LNCaP clone FGC (cell line): ENCODE measurements around the gene TMEM131.
"Not testable (repeated sequence)": the region's sequence is repeated elsewhere in the genome, so short reads cannot be mapped to it uniquely, and the experiment has no call there.

Experiments
- DNase-seq: peaks from one replicate; pipeline ENCODE4 v3.0.0-alpha.2; 2011; ENCODE audit warnings: low read depth
- H3K4me3 ChIP-seq: 2 replicates; pipeline ENCODE4 v1.5.1; 2011; ENCODE audit warnings: mild to moderate bottlenecking, low read depth, low read length, control low read depth
- CTCF ChIP-seq: IDR thresholded peaks from 2 replicates; pipeline ENCODE4 v1.5.1; 2012; ENCODE audit warnings: mild to moderate bottlenecking; ENCODE audit not compliant: control insufficient read depth, insufficient read depth; ENCODE audit errors: extremely low read depth

Gene TMEM131

GRCh38 chr2:97926946-97927345, 68.8 kb downstream of the TMEM131 start:
- H3K4me3 ChIP-seq, result no peak overlapping the region
- TF ChIP-seq CTCF, result no peak
- no peak for DNase-seq

- DNase-seq, result no peak
- no peak overlapping the region for H3K4me3 ChIP-seq
- TF ChIP-seq CTCF, result no peak
These were observed 71.6 kb downstream of the TMEM131 start for GRCh38 chr2:97924194-97924593.

- no peak for TF ChIP-seq CTCF
- H3K4me3 ChIP-seq, result no peak overlapping the region
- no peak for DNase-seq
These were observed 75.9 kb downstream of the TMEM131 start for GRCh38 chr2:97919858-97920257.

GRCh38 chr2:97918818-97919217, 76.9 kb downstream of the TMEM131 start:
- no peak for DNase-seq
- no peak for TF ChIP-seq CTCF

GRCh38 chr2:97917668-97918067, 78.1 kb downstream of the TMEM131 start:
- DNase-seq, H3K4me3 ChIP-seq: not testable (repeated sequence)

More at GRCh38 chr2:97918818-97919217, 76.9 kb downstream of the TMEM131 start:
- no peak overlapping the region for H3K4me3 ChIP-seq

GRCh38 chr2:97914691-97915213, 81.0 kb downstream of the TMEM131 start:
- no peak for TF ChIP-seq CTCF
- DNase-seq, result no peak
- no peak overlapping the region for H3K4me3 ChIP-seq

GRCh38 chr2:97913846-97914245, 81.9 kb downstream of the TMEM131 start:
- DNase-seq, result no peak
- no peak for TF ChIP-seq CTCF
- no peak overlapping the region for H3K4me3 ChIP-seq
